ENCODE results near the gene MINDY4.
"Not testable (repeated sequence)": the region's sequence is repeated elsewhere in the genome, so short reads cannot be mapped to it uniquely, and the experiment has no call there.

The MINDY4 gene

DNA sequence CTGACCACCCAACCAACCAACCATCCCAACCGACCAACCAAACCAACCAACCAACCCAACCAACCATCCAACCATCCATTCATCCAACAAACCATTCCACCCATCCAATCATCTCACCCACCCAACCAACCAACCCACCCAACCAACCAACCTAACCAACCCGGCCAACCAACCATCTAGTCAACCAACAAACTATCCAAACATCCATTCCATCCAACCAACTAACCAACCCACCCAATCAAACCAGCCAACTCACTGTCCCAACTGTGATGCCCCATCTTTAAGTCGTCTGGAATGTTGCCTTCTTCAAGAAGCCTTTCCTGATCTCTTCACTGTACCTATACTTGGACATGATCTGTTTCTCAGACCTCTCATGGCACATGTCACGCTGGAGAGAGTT lies 31.6 kb downstream of the MINDY4 start:
- no peak for DNase-seq (ENCODE audit: low read depth in 2 of 2)

DNA sequence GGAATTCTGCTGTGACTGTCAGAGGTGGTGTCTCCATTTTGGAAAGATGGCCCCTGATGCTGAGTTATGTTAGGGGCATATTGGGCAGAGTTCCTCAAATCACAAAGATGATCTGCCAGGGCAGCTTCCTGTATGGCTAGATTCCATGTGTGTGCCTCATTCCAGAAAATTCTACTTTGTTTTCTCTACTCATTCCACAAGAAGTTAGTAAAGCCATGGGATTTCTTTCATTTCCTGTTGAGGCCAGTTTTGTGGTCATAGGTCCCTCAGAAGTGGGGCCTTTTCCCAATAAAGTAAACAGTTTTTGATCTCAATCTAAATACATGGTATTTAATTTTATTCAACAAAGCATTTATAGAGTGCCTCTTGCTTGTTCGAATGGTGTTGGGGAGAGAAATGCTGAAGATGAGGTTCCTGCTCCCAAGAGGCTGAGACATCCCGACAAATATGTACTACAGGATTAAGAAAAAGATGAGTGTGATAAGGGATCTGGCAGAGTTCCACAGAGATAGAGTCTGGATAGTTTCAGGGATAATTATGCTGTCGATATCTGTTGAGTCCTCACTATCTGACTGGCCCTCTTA lies 33.0 kb downstream of the MINDY4 start:
- no peak for DNase-seq (ENCODE audit: low read depth in 2 of 2)

DNA sequence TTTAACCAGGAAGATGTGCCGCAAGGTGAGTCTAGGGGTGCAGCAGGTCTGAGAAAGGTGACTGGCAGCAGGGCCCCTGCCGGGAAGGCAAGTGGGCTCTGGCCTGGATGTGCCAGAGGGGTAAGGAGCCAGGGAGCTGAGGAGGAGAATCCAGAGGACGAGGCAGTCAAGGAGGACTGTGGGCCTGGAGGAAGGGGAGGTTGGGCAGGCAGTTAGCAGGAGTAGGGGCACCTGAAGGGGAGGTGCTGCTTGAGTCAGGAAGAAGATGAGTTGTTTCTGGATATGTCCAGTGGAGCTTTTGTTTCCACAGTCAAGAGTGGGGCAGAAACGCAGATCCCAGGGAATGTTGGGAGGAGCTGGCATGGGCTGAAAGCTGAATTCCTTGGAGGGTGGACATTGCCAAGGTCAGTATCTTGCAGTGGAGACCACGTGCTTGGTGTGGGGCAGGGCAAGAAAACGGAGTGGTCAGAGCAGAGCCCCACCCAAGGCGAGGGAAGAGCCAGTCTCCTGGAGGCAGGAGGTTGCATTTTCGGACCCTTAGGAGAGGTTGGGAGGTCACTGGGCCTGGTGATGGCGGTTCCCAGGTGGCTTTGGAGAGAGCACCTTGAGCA lies 34.0 kb downstream of the MINDY4 start:
- no peak for DNase-seq (ENCODE audit: low read depth in 2 of 2)

DNA sequence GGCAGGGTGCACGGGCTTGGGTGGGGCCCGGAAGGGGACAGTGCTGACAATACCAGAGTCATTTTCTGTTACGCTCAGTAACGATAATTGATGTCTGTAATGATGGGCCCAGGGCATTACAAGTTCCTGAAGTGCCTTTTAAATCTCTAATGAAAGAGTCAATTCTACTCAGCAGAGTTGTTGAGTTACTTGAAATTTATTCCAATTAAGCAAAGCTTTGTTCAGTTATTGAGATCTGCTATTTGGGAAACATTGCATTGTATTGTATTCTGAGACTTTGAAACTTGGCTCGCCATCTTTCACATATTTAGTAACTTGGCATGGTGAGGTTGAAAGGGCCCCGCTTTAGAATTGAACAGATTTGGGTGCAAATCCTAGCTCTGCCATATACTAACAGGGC lies 34.7 kb downstream of the MINDY4 start:
- DNase-seq (ENCODE audit: low read depth in 2 of 2) = no peak

DNA sequence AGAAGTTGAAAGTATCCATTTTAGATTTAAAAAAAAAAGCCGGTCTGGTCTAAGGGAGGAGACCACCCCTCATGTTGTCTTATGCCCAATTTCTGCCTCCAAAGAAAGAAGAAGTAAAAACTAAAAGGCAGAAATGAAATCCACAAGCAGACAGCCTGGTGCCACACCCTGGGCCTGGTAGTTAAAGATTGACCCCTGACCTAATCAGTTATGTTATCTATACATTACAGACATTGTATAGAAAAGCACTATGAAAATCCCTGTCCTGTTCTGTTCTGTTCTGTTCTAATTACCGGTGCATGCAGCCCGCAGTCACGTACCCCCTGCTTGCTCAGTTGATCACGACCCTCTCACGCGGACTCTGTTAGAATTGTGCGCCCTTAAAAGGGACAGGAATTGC lies 36.3 kb downstream of the MINDY4 start:
- not testable (repeated sequence) for DNase-seq (ENCODE audit: low read depth in 2 of 2)

DNA sequence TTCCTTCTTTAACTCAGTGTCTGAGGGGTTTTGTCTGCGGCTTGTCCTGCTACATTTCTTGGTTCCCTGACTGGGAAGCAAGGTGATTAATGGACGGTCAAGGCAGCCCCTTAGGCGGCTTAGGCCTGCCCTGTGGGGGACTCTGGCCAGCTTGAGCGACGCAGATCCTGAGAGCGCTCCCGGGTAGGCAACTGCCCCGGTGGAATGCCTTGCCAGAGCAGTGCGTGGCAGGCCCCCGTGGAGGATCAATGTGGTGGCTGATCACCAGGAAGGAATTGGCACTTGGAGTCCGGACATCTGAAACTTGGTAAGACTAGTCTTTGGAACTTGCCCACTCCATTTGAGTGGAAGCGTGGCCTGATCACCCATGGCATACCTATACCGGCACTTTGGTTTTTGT lies 36.7 kb downstream of the MINDY4 start:
- DNase-seq (ENCODE audit: low read depth in 2 of 2) = not testable (repeated sequence)

DNA sequence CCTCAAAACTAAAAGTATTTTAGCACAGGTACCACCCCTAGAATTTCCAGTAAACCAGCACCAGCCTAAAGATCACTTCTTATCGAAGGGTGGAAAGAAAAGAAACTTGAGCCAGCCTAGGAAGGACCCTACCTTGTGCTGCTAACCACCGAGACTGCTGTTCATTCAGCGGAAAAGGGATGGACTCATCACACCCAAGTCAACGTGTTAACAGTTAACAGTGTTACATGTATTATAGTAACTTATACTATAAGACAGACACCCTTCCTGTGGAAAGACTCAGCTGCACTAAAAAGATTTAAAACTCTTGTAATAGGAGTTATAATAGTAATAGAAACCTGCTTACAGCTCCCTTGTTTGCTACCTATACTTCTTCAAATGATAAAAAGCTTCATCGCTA lies 39.8 kb downstream of the MINDY4 start:
- no peak for DNase-seq (ENCODE audit: low read depth in 2 of 2)

DNA sequence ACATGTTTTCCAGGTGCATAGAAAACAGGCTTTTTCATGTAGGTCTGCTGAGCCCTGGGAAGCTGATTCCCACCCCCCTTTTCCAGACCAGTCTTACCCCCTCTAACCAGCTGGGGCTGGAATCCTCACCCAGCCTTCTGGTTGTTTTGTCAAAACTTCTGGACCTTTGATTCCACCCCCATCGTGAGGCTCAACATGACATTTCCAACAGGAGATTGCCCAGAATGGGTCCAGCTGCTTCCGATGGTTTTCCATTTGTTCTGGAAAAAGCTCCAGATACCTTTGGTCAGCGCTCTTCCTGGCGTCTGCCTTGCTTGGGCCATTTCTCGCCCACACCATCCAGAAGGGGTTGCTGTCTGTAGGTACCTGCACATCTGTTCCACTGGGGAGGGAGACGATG lies 41.5 kb downstream of the MINDY4 start:
- no peak for DNase-seq (ENCODE audit: low read depth in 2 of 2)

DNA sequence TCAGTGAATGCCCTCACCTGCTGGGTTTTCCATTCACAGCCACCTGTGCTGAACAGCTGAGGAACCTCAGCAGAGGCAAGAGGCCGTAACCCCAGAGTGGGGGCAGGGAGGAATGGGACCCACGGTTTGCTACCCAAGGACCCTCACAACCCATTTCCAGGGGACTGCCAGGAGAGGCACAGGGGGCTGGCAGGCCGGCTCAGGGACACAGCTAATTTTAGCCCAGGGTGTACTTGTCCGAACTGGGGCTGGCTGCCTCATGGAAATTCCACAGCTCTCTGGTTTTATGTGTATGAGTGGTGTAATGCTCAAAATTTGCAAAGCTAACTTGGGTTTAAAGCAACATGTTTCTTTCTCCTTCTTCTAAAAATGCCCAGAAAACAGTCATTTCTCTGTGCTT lies 42.2 kb downstream of the MINDY4 start:
- DNase-seq (ENCODE audit: low read depth in 2 of 2) = no peak

DNA sequence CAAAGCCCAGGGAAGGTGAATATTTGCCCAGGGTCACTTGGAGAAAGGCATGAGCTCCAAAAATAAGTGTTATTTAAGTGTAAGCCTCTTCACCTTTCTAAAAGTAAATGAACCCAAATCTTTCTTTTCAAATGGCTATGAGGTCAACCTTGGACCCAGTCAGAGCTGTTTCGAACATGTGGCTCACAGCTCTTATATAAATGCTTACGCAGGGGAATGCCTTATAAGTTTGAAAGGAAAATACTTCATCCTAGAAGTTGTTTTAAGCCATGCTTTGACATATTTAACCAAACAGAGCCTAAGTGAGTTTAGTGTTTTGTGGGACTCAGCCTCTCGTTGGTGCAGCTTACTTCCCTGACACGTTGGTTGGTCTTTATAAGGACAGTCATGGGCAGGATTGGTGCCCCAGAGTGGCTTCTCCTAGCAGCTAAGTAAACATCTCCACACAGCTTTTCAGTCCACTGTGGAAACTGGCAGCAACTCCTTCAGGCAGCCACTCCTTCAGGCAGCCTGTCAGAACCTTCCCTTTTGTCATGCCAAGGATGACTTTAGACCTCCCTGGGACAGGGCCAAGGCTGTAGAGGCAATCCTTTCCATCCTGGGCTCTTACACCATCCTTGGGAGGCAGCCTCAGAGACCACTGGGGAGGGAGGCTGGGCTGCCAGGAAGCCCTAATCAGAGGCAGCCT lies 43.6 kb downstream of the MINDY4 start:
- DNase-seq (ENCODE audit: low read depth in 2 of 2) = no peak

DNA sequence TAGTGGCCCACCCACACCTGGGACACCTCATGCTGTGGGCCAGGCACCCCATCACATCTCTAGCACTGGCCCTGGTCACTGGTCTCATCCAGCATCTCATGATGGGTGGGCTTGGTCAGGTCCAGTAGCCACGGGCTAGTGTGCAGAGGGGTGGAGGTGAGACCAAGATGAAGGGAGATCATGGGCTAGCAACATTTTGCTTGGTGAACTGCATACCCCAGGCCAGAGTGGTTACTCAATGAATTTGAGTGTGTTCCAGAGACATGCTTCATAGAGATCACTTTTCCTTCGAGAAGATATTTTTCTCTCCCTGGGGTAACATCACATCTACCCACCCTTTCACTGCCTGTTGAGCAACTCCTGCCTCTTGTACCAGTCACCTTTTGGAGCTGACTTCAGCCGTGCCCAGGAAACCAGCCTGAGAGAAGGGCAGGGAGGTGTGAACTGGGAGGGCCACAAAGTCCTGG lies 44.2 kb downstream of the MINDY4 start:
- DNase-seq (ENCODE audit: low read depth in 2 of 2) = no peak

DNA sequence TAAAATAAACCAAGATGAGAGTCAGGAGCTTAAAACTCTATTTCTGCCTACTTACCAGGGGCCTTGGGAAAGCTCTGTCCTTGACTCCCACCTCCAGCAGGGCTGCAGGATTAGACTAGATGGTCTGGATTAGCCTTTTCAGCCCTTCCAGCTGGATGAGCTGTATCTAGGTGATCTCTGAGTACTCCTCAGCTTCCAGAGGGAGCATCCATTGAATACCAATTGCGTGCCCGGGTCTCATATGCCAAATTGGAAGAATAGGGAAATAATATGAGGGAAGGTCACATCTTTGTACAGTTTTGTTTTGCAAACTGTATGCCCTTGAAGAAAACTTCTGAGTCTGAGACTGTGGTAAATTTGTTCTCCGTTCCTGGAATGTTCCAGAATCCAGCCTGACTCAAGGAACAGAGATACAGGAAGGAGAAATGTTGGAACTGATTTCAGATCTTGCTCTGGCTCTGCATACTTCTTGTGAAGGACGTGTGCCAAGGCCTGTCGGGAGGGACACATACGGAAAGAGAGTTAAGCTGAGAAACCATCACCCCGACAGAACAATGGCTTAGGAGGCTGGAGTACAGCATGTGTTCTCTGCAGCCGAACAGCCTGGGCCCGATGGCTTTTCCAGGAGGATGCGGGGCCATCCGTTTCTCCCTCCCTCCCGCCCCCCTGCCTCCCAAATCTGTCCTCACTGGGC lies 44.9 kb downstream of the MINDY4 start:
- no peak for DNase-seq (ENCODE audit: low read depth in 2 of 2)

DNA sequence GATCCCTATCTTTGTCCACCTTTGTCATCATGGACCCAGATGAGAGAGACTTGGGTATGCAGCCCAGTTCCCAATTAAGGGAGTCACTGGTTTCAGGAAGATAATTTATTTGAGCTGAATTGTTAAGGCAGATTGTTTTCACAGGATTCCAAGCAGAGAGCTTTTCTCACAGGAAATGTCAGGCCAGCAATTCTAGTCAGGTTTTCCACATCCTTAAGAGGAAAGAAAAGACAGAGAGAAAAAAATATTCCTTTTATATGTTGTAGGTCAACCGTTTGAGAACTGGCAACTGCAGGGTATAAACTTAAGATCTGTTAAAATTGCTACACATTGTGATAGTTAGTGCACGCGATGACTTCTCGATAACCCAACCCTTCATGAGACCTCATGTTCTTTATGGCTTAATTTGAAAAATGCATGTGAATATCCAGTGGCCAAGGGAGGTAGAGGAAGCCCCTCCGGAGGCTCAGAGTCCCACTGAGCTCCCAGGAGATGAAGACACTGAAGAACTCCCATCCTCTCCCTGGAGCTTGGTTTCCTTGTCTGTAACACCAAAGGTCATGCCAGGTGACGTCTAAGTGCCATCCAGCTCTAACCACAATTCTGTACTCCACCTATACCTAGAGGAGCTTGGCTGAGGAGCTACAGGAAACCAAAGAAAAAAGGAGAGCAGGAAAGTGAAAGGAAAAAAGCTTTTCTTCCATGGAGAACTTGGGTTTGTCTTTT lies 45.6 kb downstream of the MINDY4 start:
- no peak for DNase-seq (ENCODE audit: low read depth in 2 of 2)

DNA sequence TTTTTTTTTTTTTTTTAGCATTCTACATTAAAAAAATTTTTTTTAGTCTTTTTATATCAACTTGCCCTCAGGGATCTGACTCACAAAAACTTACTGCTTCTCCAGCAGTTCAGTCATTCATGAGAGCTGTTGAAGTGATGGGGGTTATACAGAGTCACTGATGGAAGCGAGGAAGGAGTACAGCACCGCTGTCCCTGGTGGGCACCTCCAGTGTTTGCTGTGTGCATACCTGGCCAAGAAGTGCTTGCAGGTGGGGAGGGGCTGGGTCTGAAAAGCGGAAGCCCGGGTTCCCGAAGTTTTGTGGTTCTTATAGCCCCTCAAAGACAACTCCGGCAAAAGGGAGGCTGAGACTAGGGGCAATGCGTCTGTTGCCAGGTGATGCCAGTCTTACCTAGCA lies 46.2 kb downstream of the MINDY4 start:
- DNase-seq (ENCODE audit: low read depth in 2 of 2) = no peak

DNA sequence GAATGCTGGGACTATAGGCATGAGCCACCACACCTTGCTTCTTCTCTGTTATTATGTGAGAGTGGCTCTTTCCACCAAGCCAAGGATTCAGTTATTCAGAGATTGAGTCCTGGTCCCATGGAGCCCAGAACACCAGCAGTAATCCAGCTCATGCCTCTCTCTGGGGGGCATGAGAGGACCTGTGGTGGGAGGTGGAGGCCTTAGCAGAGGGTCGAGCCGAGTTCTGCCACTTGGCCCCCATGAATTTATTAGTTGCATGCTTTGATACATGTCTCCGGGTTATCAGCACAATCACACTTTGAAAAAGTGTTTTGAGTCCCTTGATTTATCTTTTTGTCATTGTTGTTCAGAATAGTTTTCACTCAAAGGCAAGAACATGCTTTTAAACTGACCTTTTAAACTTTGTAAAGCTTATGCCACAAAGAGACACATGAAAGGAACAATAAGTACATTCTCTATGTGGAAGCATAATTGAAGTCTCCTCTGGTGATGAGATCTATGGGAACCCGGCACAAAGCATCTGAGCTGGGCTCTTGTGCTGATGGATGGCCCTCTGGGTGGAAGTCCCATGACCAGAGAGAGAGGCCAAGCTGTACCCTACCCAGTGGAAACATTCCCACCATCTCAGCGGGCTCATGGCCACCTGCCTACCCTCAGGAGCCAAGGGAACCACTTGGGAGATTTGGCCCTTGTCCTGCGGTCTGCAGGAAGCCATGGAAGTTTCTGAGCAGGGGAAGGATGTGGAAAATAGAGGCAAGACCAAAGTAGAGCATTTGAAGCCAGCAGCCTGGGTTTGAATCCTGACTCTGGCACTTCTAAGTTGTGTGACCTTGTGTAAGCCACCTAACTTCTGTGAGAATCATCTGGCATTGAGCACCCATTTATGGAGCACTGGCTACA lies 53.9 kb downstream of the MINDY4 start:
- DNase-seq (ENCODE audit: low read depth in 2 of 2) = no peak

DNA sequence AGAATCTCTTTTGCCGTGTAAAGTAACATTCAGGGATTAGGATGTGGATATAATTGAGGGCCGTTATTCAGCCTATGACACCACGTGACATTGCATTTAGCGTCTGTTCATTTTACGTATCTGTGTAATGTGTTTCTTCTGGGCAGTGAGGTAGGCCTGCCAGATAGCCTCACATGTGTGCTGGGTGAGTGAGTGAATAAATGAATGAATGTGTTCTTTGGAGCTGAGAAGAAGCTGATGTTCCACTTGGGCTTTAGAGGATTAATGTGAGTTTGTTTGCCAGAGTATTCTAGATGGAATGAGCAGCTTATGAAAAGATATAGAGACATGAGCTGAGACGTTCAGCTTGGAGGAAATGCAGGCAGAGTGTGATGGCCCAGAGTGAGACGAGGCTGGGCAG lies 55.0 kb downstream of the MINDY4 start:
- no peak for DNase-seq (ENCODE audit: low read depth in 2 of 2)

DNA sequence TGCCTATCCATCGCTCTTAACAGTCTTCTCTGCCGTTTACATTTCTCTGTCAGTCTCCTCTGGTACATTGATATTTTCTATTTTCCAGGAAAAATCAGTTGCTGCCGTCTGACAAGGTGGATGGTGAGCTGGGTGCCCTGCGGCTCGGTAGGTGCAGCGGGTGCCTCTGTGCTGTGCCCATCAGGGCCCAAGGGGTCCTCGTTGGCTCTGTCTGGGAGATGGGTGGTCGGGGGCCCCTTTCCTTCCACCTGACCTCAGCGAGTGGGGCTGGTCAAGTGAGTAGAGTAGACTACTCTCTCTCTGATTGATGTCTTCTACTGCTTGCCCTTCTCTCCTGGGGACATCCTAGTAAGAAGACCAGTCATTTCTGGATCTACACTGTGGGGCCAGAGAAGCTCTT lies 57.4 kb downstream of the MINDY4 start:
- no peak for DNase-seq (ENCODE audit: low read depth in 2 of 2)

DNA sequence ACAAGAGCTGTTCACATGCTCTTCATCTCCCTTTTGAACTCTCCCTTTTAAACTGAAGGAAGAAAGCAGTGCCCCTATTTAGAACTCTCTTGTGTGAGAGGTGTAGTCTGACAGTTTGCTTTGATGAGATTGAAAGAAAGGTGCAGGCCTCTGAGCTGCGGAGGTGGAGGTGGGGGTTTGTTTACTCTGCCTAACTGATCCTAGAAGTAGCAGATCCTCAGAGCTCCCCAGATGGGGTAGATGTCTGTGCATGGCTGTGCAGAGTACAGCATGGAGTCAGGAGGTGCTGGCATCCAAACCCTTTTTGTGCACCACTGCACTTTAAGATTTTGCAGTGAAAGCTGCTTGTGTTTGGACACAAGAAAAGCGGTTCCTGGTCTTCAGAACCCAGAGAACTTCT lies 58.3 kb downstream of the MINDY4 start:
- DNase-seq (ENCODE audit: low read depth in 2 of 2) = no peak

DNA sequence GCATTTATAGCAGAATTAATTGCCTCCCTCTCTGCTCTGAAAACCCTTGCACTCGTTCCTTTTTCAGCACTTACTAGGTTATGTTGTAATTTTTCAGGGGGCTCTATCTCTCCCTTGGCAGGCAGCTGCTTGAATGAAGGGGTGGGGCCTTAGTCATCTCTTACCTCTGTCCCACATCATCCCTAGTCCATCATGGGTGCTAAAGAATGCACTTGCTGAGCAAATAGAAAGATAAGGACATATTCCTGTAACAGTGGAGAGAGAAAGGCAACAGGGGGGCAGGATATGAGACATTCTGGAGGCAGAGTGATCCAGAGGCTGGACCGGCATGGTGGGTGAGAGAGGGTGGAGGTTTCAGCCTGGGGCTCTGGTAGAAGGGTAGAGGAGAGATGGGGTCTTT lies 60.0 kb downstream of the MINDY4 start:
- no peak for DNase-seq (ENCODE audit: low read depth in 2 of 2)

DNA sequence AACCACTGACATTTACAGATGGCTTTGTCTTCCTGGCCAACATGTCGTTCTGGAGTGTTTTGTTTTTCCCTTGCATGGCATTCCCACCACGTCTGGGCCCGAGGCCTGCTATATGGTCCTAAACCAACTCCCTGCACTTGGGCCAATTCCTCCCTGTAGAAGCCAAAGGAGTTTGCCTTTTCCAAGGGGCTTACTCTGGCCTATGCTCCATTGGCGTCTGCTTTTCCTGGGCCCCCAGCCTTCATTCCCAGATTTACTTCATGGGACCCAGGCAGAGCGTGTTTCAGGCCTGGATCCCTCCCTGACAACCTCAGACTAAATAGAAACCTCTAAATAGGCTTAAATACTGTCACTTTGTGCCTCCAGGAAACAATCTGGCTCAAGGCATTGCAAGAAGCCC lies 60.7 kb downstream of the MINDY4 start:
- DNase-seq (ENCODE audit: low read depth in 2 of 2) = no peak

DNA sequence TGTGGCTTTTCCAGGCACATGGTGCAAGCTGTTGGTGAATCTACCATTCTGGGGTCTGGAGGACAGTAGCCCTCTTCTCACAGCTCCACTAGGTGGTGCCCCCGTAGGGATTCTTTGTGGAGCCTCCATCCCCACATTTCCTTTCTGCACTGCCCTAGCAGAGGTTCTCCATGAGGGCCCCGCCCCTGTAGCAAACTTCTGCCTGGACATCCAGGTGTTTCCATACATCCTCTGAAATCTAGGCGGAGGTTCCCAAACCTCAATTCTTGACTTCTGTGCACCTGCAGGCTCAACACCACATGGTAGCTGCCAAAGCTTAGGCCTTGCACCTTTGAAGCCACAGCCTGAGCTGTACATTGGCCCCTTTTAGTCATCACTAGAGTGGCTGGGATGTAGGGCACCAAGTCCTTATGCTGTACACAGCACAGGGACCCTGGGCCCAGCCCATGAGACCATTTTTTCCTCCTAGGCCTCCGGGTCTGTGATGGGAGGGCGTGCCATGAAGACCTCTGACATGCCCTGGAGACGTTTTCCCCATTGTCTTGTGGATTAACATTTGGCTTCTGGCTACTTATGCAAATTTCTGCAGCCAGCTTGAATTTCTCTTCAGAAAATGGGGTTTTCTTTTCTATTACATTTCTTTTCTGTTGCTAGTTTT lies 62.9 kb downstream of the MINDY4 start:
- not testable (repeated sequence) for DNase-seq (ENCODE audit: low read depth in 2 of 2)
